ENCODE data around the gene MAPKAPK3. TPM values are rescaled to one million over a fixed set of nuclear protein-coding genes. Genes with fewer than 3 reads are reported as not detected.

The MAPKAPK3 gene
- total RNA-seq, result 65.6 TPM

DNA sequence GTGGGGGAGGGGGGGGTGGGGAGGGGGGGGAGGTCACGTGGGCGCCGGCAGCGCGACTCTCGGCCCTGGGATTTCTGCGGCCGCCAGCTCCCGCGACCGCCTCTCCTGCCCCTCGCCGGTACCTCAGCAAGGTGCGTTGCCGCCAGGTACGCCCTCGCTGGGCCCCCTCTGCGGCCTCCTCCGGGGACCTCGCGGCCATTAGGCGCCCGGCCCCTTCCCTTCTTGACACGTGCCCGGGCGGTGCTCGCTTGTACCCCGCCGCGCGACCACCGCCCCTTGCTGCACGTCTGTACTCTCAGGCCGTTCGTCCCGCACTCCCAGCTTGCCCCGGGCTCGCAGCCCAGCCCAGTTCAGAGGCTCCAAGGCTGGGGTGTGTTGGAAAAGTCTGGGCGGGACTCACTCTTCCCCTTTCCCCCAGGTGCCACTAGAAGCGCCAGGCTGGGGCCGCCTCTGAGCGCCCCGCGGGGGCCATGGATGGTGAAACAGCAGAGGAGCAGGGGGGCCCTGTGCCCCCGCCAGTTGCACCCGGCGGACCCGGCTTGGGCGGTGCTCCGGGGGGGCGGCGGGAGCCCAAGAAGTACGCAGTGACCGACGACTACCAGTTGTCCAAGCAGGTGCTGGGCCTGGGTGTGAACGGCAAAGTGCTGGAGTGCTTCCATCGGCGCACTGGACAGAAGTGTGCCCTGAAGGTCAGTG, at the start of gene MAPKAPK3:
Gene MAPKAPK3 (plus strand): TSS at position 56 of the 696 bp plus-strand sequence. CDS start 415 bp downstream, at position 471.

DNA sequence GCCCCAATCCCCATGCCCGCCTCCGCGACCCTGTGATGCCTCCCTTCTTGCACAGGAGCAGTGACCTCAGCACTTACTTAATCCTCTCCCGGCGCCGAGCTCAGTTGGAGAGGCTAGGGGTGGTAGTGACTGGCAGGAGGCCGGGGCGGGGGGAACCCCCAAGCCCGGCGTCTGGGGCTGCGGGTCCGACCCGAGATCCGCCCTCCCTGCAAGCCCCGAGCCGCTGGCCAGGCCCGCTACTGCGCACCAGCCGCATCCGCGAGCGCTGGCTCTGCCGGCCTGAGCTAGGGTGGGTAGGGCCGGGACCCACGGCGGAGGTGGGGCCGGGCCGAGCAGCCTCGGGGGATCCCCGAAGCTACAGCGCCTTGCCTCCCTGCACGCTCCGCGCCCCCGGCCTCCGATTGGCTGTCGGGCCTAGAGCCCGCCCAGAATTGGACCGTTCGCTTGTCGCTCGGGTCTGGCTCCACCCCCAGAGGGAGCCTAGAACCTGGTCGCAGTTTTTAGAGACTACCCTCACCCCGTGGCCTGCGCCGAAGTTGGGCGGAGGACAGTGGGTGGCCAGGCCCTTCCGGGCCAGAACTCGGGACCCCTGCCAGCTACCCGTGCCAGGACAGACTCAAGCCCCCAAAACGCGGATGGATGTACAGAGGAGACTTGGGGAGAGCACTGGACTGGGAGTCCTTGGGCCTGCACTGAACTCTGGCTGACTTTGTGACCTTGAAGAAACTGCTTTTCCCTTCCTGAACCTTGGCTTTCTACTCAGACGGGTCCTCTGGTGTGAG, 49.4 kb upstream of the MAPKAPK3 start, which contains the start of gene C3orf18:
Gene C3orf18 (minus strand): TSS at position 362 of the 782 bp plus-strand sequence. CDS start 2,048 bp downstream, outside the sequence.

DNA sequence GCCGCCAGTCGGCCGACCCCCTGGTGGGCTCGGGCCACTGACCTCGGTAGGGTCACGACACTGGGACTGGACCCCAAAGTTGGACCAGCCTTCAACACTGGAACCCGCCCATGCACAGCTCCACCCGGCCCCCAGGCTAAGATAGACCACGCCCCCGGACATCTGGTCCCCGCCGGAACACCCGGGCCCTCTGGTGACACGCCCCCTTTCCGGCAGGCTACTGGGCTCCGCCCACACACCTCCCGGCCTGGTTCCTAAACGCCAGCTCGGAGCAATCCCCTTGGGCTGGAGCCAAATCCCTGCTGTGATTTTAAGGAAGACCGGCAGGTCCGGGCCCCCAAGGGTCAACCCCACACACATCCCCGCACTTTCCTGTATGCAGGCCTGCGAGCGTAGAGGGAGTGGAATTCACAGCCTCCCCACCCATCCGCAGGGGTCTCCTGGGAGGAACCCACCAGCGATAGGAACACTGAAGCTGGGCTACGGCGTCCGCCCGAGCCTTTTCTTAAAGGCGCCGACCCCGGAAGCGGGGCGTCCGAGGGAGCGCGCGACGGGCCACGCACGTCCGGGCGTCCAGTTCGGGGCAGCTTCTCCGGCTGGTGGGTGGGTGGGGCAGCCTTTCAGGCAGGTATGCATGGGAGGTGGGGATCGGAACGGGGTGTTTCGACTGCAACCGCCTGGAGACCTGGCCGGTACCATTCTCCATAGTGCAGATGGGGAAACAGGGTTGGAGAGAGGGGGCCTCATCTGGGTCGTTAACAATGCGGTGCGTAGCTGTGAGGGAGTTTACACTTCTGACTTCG, 47.8 kb upstream of the MAPKAPK3 start, which contains the start of gene HEMK1:
Gene HEMK1 (plus strand): TSS at position 576 of the 803 bp plus-strand sequence. CDS start 1,583 bp downstream, outside the sequence.

DNA sequence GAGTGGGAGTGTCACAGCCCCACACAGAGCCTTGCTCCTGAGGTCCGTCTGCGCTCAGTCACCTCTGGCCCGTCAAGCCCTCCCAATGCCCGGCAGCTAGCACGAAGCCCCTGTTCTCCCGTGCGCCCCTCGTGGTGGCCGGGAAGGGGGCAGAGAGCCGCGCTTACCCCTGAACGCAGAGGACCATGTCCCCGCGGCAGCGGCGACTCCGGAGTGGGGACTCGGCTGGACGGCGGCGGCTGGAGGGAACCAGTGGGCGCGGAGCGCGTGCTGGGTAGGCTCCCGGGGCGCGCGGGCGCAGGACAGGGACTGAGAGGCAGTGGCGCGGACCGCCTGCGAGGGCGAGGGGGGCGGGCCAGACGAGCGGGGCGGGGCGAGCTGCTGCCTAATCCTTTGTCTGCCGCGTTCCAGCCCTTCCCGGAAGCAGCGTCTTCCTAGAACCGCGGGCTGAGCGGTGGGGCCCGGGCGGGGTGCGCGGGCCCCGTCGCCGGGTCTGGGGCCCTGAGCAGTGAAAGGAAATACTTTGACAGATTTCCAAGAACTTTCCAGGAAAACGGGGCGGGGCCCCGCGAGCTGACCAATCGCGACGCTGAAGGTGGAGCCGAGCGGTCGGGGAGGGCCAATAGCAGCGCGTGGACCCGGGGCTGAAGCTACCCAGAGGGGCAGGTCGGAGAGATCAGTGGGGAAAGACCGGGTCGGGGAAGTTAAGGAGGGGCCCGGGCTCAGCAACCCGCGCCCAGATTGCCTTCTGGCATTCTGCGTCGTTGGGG, 5.3 kb upstream of the MAPKAPK3 start, which contains the start of gene CISH:
Gene CISH (minus strand): TSS at position 311 of the 770 bp plus-strand sequence. CDS start 124 bp downstream, at position 187.

DNA sequence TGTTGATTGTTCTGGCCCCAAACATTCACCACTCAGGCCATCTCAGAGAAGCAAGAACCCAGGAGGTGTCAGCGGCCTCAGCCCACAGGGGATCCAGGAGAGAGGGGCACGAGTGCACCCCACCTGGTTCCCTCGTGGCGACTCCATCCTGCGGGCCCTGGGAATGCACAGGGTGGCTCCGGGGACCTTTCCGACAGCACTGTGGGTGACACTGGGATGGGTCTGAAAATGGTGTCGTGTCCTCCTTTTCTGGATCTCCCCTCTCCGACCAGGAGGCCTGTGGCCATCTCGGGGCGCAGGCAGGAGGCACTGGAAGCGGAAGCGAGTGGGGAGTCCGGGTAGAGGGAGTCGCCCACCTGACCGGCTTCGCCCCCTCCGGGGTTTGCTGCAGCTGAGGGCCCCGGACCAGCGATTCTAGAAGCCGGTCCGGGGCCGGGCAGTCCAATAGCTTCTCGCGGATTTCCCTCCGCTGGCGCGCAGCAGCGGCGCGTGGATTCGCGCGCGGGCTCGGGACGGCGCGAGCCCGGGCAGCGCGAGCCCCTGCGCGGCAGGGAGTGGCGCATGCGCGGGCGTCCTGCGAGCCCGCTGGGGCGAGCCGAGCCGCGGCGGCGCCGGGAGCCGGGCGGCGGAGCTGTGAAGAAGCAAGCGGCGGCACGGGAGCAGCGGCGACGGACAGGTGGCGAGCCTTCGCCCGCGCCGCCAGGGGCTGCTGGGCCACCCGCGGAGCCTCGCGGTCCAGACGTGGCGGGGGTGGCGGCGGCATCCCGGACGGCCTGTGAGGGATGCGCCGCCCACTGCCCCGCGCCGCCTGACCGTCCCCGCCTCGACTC, 57.6 kb downstream of the MAPKAPK3 start, which contains the start of gene DOCK3:
Gene DOCK3 (plus strand): TSS at position 579 of the 830 bp plus-strand sequence. CDS start 337 bp downstream, outside the sequence.

Small RNAs within 50 kb of the gene (small RNA-seq; reads per million reads assigned to genes)
- gene MIR4787 (ENCODE audit: low replicate concordance) (0.12 reads per million), gene PPIAP69 (ENCODE audit: low replicate concordance) (not detected)

Other genes starting within 250 kb of the MAPKAPK3 start
- 10.1 TPM for gene CACNA2D2, start 113.5 kb upstream of the MAPKAPK3 start, total RNA-seq
- gene C3orf18, start 49.4 kb upstream of the MAPKAPK3 start, total RNA-seq, result 14.2 TPM
- gene HEMK1, start 47.6 kb upstream of the MAPKAPK3 start, total RNA-seq, result 16.1 TPM
- 36.6 TPM for gene CISH, start 5.4 kb upstream of the MAPKAPK3 start, total RNA-seq
- 0.88 TPM for gene DOCK3, start 57.8 kb downstream of the MAPKAPK3 start, total RNA-seq